ENCODE measurements around the gene SLC38A8. TPM values are rescaled to one million over a fixed set of nuclear protein-coding genes. Genes with fewer than 3 reads are reported as not detected.

The SLC38A8 gene
- not detected in 2 replicates for total RNA-seq
- 0.20 TPM for polyA plus RNA-seq (2012)

- no peak for DNase-seq (ENCODE audit: low read depth)
Observed at GRCh38 chr16:84042308-84042878, at the start of gene SLC38A8. SLC38A8 (minus strand) TSS chr16:84042795; CDS start chr16:84042157, 638 bp downstream.

GRCh38 chr16:84091460-84091859 lies 48.9 kb upstream of the SLC38A8 start:
- no peak for DNase-seq (ENCODE audit: low read depth)

GRCh38 chr16:84090211-84090610 lies 47.6 kb upstream of the SLC38A8 start:
- no peak for DNase-seq (ENCODE audit: low read depth)

GRCh38 chr16:84088695-84089395 lies 46.2 kb upstream of the SLC38A8 start:
- DNase-seq (ENCODE audit: low read depth), result peak; percentile 78

- no peak for DNase-seq (ENCODE audit: low read depth)
Observed at GRCh38 chr16:84087466-84088151, 45.0 kb upstream of the SLC38A8 start.

GRCh38 chr16:84087001-84087400 lies 44.4 kb upstream of the SLC38A8 start:
- DNase-seq (ENCODE audit: low read depth), result no peak

GRCh38 chr16:84086341-84086740 lies 43.7 kb upstream of the SLC38A8 start:
- DNase-seq (ENCODE audit: low read depth), result no peak

GRCh38 chr16:84085773-84086172 lies 43.2 kb upstream of the SLC38A8 start:
- DNase-seq (ENCODE audit: low read depth), result no peak

GRCh38 chr16:84085271-84085667 lies 42.7 kb upstream of the SLC38A8 start:
- no peak for DNase-seq (ENCODE audit: low read depth)

- peak; percentile 41 for DNase-seq (ENCODE audit: low read depth)
Observed at GRCh38 chr16:84084570-84085270, 42.1 kb upstream of the SLC38A8 start.

- DNase-seq (ENCODE audit: low read depth), result no peak
Observed at GRCh38 chr16:84082835-84083569, 40.4 kb upstream of the SLC38A8 start.

GRCh38 chr16:84082110-84082509 lies 39.5 kb upstream of the SLC38A8 start:
- DNase-seq (ENCODE audit: low read depth), result no peak

GRCh38 chr16:84081446-84081989 lies 38.9 kb upstream of the SLC38A8 start:
- no peak for DNase-seq (ENCODE audit: low read depth)

- no peak for DNase-seq (ENCODE audit: low read depth)
Observed at GRCh38 chr16:84080813-84081212, 38.2 kb upstream of the SLC38A8 start.

- DNase-seq (ENCODE audit: low read depth), result peak; percentile 53
Observed at GRCh38 chr16:84080378-84080777, 37.8 kb upstream of the SLC38A8 start.

GRCh38 chr16:84079664-84080063 lies 37.1 kb upstream of the SLC38A8 start:
- DNase-seq (ENCODE audit: low read depth), result no peak

GRCh38 chr16:84075376-84075775 lies 32.8 kb upstream of the SLC38A8 start:
- DNase-seq (ENCODE audit: low read depth), result no peak

GRCh38 chr16:84074721-84075120 lies 32.1 kb upstream of the SLC38A8 start:
- no peak for DNase-seq (ENCODE audit: low read depth)

- DNase-seq (ENCODE audit: low read depth), result peak; percentile 80
Observed at GRCh38 chr16:84072014-84072413, 29.4 kb upstream of the SLC38A8 start.

- DNase-seq (ENCODE audit: low read depth), result no peak
Observed at GRCh38 chr16:84071121-84071520, 28.5 kb upstream of the SLC38A8 start.

GRCh38 chr16:84069540-84069939 lies 26.9 kb upstream of the SLC38A8 start:
- DNase-seq (ENCODE audit: low read depth), result no peak

All from myocyte (in vitro differentiated cells).